ENCODE data around the gene NRG3. TPM values are rescaled to one million over a fixed set of nuclear protein-coding genes. Genes with fewer than 3 reads are reported as not detected.

The NRG3 gene
- total and polyA plus RNA-seq, 2 of the 8 experiments (the other 6 are each of a cell fraction or from before 2014, with no cell fraction given), result 4.2 to 5.0 TPM

DNA sequence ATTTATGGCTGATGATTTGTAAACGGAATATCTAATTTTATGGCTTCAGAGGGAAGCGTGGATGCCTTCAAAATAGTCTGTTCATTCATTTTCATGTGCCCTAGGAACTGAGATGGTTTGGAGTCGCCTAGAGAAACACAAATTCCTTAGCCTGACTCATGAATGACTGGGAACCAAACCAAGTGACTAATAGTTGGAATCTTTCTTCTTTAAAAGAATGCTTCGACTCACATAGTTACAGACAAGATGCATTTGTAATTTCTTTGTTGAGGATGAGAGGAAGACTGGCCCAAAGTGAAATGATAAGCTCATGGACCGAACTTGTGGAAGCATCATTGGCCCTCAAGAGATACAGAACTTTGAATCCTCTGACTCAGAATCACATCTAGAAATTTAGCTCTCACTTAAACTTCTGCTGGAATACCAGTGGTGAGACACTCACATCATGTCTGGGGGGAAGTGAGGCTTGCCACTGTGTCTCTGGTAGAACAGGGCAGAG lies 1107.2 kb downstream of the NRG3 start:
- Histone ChIP-seq H2BK20ac (ENCODE audit: low read length) (no peak overlapping the region), H3K4me1 (replicated peaks in 1 of 4; ENCODE audit: control insufficient read depth in 3 of 4, insufficient read depth in 4 of 4, low read length in 3 of 4) (peaks cover 0 to 6% (median 0%) of the 10 kb centered on the region in 4 experiments; a peak in 2 of 7 replicates), H3K27me3 (replicated peaks in 1 of 4; ENCODE audit: control insufficient read depth in 3 of 4, extremely low read depth in 1 of 4, insufficient read depth in 3 of 4, low read length in 3 of 4) (peaks cover 0 to 1% (median 0%) of the 10 kb centered on the region in 4 experiments; a peak in 1 of 7 replicates), H3K27ac (ENCODE audit: low read depth, low read length) (no peak overlapping the region), H2AK5ac (ENCODE audit: low read depth, low read length) (no peak overlapping the region), H3K9me3 (ENCODE audit: insufficient read depth in 2 of 2, low read depth in 1 of 2, low read length in 1 of 2) (no peaks in the 10 kb centered on the region), H3K4ac (replicated peaks; ENCODE audit: insufficient read length, low read depth, low read length) (no peak overlapping the region), H2BK120ac (replicated peaks; ENCODE audit: low read depth, low read length) (no peak overlapping the region), H3K18ac (ENCODE audit: extremely low read depth, low read length) (no peak overlapping the region), H2AFZ (ENCODE audit: low read length) (no peak overlapping the region), H4K20me1 (replicated peaks in 1 of 2; ENCODE audit: control insufficient read depth in 1 of 2, insufficient read depth in 2 of 2, low read length in 2 of 2) (no peaks in the 10 kb centered on the region), H3K9ac (replicated peaks in 1 of 4; ENCODE audit: extremely low read depth in 1 of 4, low read depth in 3 of 4, low read length in 3 of 4) (no peak overlapping the region), H3K14ac (ENCODE audit: insufficient read length) (no peak overlapping the region), H3K36me3 (ENCODE audit: control insufficient read depth in 2 of 4, insufficient read depth in 4 of 4, low read length in 3 of 4) (no peaks in the 10 kb centered on the region), H3K4me3 (ENCODE audit: extremely low read depth in 1 of 4, insufficient read depth in 2 of 4, low read depth in 3 of 4, low read length in 4 of 4) (no peak overlapping the region), H3K23me2 (ENCODE audit: low read depth, low read length) (no peaks in the 10 kb centered on the region), H3K56ac (replicated peaks; ENCODE audit: insufficient read length, low read depth, low read length) (no peak overlapping the region), H4K5ac (ENCODE audit: insufficient read length, low read depth, low read length) (no peak overlapping the region), H4K8ac (ENCODE audit: extremely low read depth, insufficient read depth, low read length) (no peak overlapping the region), H3K23ac (ENCODE audit: insufficient read length) (no peak overlapping the region), H3K79me1 (ENCODE audit: low read depth, low read length) (no peaks in the 10 kb centered on the region), H2BK5ac (ENCODE audit: low read depth, low read length) (no peak overlapping the region), H2BK15ac (ENCODE audit: low read length) (no peak overlapping the region), H4K91ac (replicated peaks; ENCODE audit: insufficient read length, low read length) (no peak overlapping the region), H3K79me2 (ENCODE audit: control insufficient read depth in 1 of 2, insufficient read depth in 2 of 2, low read length in 2 of 2) (no peaks in the 10 kb centered on the region), H3K4me2 (ENCODE audit: insufficient read depth in 1 of 2, low read depth in 2 of 2, low read length in 2 of 2) (no peak overlapping the region), H2BK12ac (ENCODE audit: low read depth, low read length) (no peak overlapping the region; the same call in 1 of the 2 replicates)
- POLR2A ChIA-PET (ENCODE audit: partially characterized antibody), result no interaction called here
- WGBS, 2 experiments (ENCODE audit: extremely low coverage in 1 of 2, insufficient coverage in 1 of 2, insufficient read length in 1 of 2, insufficient replicate concordance in 2 of 2, low coverage in 1 of 2, low lambda C conversion rate in 2 of 2, missing lambda C conversion rate in 1 of 2), result 94% methylated on average over 5 of the region's 5 CpGs; no CpG with 5 or more reads in 1 of the 2 experiments
- CTCF ChIA-PET (ENCODE audit: partially characterized antibody), result interaction anchor here (1.3 to 2.0 kb wide), 3 partner anchors 9 to 186 kb away, joined by 3 to 9 read pairs (median 3); no protein-coding TSS in a partner anchor
- FAIRE-seq (no peak), DNase-seq (ENCODE audit: low read depth in 1 of 2, low spot score in 2 of 2) (no peak)
- TF ChIP-seq POLR2AphosphoS5 (IDR thresholded peaks at IDR 0.05; ENCODE audit: low read depth, low read length) (no peak), BCL11A (IDR thresholded peaks at IDR 0.05; ENCODE audit: low read depth in 2 of 2, low read length in 2 of 2) (no peak), CHD1 (IDR thresholded peaks at IDR 0.05; ENCODE audit: low read depth, low read length) (no peak), KDM4A (IDR thresholded peaks at IDR 0.05; ENCODE audit: low read depth, low read length, severe bottlenecking) (no peak), SP2 (IDR thresholded peaks at IDR 0.05; ENCODE audit: low read length) (no peak), HDAC2 (IDR thresholded peaks at IDR 0.05; ENCODE audit: borderline replicate concordance in 1 of 2, low read depth in 2 of 2, low read length in 2 of 2) (no peak), TAF7 (optimal IDR thresholded peaks at IDR 0.05; ENCODE audit: borderline replicate concordance, low read depth, low read length) (no peak), EZH2 (IDR thresholded peaks at IDR 0.05; ENCODE audit: low read depth, low read length, severe bottlenecking) (no peak), RBBP5 (IDR thresholded peaks at IDR 0.05; ENCODE audit: borderline replicate concordance, low read depth, low read length) (no peak), POLR2A (IDR thresholded peaks at IDR 0.05; ENCODE audit: control extremely low read depth in 1 of 2, low read depth in 2 of 2, low read length in 2 of 2) (no peak), E2F6 (IDR thresholded peaks at IDR 0.05) (no peak), CEBPB (IDR thresholded peaks at IDR 0.05; ENCODE audit: low read depth, low read length) (no peak)
- TF ChIP-seq, protein P1, sequence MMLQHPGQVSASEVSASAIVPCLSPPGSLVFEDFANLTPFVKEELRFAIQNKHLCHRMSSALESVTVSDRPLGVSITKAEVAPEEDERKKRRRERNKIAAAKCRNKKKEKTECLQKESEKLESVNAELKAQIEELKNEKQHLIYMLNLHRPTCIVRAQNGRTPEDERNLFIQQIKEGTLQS (IDR thresholded peaks at IDR 0.05; ENCODE audit: insufficient read depth, low read depth, low read length), result no peak
